ENCODE data around the gene GEMIN5. TPM values are rescaled to one million over a fixed set of nuclear protein-coding genes. Genes with fewer than 3 reads are reported as not detected.
A peak's percentile ranks its signal among the peaks of the same experiment; 100 is the strongest.

GEMIN5 gene
- total and polyA plus RNA-seq, 2 of the 13 experiments (the other 11 are each of a cell fraction or from before 2014, with no cell fraction given) = 6.6 to 28.6 TPM

GRCh38 chr5:154850255-154851062, 87.6 kb downstream of the GEMIN5 start, which contains the start of gene FAXDC2 (continued):
- no peak for TF ChIP-seq ISX (CRISPR knock-in tag; conservative IDR thresholded peaks at IDR 0.05)
- no peak for TF ChIP-seq NBN (conservative IDR thresholded peaks at IDR 0.05)
- TF ChIP-seq ZNF761 (CRISPR knock-in tag; conservative IDR thresholded peaks at IDR 0.05) = no peak
- no peak for TF ChIP-seq GPN1 (CRISPR knock-in tag; IDR thresholded peaks at IDR 0.05; ENCODE audit: borderline replicate concordance)
- no peak for TF ChIP-seq MED13 (CRISPR knock-in tag; IDR thresholded peaks at IDR 0.05)
- TF ChIP-seq MYC (CRISPR knock-in tag; IDR thresholded peaks at IDR 0.05; ENCODE audit: borderline replicate concordance) = peak; percentile 27; the same call in 1 of the 2 replicates
- TF ChIP-seq SMARCC2 (IDR thresholded peaks at IDR 0.05) = no peak
- TF ChIP-seq ELF4 (CRISPR knock-in tag; IDR thresholded peaks at IDR 0.05; ENCODE audit: borderline replicate concordance) = no peak
- no peak for TF ChIP-seq THAP8 (CRISPR knock-in tag; IDR thresholded peaks at IDR 0.05; ENCODE audit: borderline replicate concordance)
- TF ChIP-seq ZNF772 (CRISPR knock-in tag; IDR thresholded peaks at IDR 0.05) = no peak
- no peak for TF ChIP-seq ZNF512B (CRISPR knock-in tag; IDR thresholded peaks at IDR 0.05; ENCODE audit: borderline replicate concordance)
- TF ChIP-seq PPARG (CRISPR knock-in tag; conservative IDR thresholded peaks at IDR 0.05) = peak; percentile 44; the same call in 1 of the 2 replicates
- no peak for TF ChIP-seq FOXM1 (CRISPR knock-in tag; IDR thresholded peaks at IDR 0.05)
- TF ChIP-seq ZNF282 (IDR thresholded peaks at IDR 0.05; ENCODE audit: partially characterized antibody) = no peak
- no peak for TF ChIP-seq LCORL (IDR thresholded peaks at IDR 0.05)
- TF ChIP-seq LCORL (CRISPR knock-in tag; IDR thresholded peaks at IDR 0.05) = peak; percentile 33; the same call in 1 of the 2 replicates
- TF ChIP-seq U2AF2 (IDR thresholded peaks at IDR 0.05; ENCODE audit: low read depth, low read length) = no peak
- peak; percentile 12; the same call in 1 of the 2 replicates for TF ChIP-seq IRF2 (CRISPR knock-in tag; IDR thresholded peaks at IDR 0.05)
- peak; percentile 38; the same call in 1 of the 2 replicates for TF ChIP-seq SP4 (CRISPR knock-in tag; IDR thresholded peaks at IDR 0.05)
- peak in 1 of 2 experiments; percentile 61; a peak in 1 of 4 replicates for TF ChIP-seq POLR2A (IDR thresholded peaks at IDR 0.05; ENCODE audit: insufficient read depth in 1 of 2, low read depth in 2 of 2, low read length in 2 of 2)
- TF ChIP-seq SNAPC2 (CRISPR knock-in tag; IDR thresholded peaks at IDR 0.05) = no peak
- TF ChIP-seq ZNF691 (CRISPR knock-in tag; IDR thresholded peaks at IDR 0.05; ENCODE audit: borderline replicate concordance, low read depth) = 0 out of 2 replicates have a peak, but pooled peaks have one; percentile 28
- no peak for TF ChIP-seq NCOR1 (IDR thresholded peaks at IDR 0.05; ENCODE audit: borderline replicate concordance, low read length)
- no peak for TF ChIP-seq TBX3 (IDR thresholded peaks at IDR 0.05; ENCODE audit: borderline replicate concordance)
- TF ChIP-seq ZNF710 (CRISPR knock-in tag; IDR thresholded peaks at IDR 0.05; ENCODE audit: borderline replicate concordance) = peak; percentile 74; the same call in 1 of the 2 replicates
- TF ChIP-seq NCOA2 (CRISPR knock-in tag; IDR thresholded peaks at IDR 0.05) = no peak; the same call in 1 of the 2 replicates

Data from HepG2 (cell line).